Measurements from ENCODE around the gene CD79A. TPM values are rescaled to one million over a fixed set of nuclear protein-coding genes. Genes with fewer than 3 reads are reported as not detected.

Gene CD79A
- polyA plus RNA-seq, 3 donors = 1.9 to 2.7 (median 2.1) TPM

DNA sequence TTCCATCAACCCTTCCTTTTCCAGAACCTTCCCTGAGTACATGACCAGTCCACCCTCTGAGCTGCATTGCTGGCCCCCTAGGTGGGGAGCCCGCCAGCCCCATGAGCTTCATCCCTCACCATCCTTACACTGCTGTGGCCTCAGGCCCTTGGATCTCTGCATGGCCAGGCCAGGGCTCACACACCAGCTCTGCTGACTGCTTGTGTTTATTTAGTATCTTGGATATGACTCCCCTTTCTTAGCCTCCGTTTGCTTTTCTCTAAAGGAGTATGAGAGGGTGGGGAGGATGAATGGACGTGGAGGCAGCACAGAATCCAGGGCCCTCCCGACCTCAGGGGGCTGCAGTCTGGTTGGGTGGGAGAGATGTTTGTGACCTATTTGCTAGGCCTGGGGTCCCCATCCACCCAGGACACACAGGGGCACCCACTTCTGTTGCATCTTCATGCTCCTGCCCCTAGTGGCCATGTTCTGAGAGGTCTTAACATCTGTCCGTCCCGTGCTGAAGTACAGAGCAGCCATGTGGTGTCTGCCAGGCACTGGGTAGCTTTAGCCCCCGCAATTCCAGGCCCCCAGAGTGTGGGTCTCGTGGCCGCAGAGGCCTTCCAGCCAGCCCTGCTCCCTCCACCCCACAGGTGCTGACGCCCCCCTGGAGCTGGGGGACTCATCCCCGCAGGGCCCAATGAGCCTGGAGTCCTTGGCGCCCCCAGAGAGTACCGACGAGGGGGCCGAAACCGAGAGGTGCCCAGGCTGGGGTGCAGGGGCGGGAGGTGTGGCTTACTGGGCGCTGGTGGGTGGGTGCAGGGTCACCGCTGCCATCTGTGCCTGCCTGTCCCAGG is 18.9 kb downstream of the CD79A start:
- no peaks in the 10 kb centered on the region for H3K4me1 ChIP-seq (ENCODE audit: control insufficient read depth in 1 of 2, insufficient read depth in 2 of 2, low read length in 2 of 2)
- no peak overlapping the region for H3K27ac ChIP-seq (ENCODE audit: low read depth in 1 of 2, low read length in 2 of 2)
- H3K27me3 ChIP-seq (ENCODE audit: control insufficient read depth in 2 of 2, insufficient read depth in 2 of 2, low read length in 2 of 2) = no peaks in the 10 kb centered on the region
- H3K9me3 ChIP-seq (replicated peaks in 1 of 2; ENCODE audit: control insufficient read depth in 1 of 2, insufficient read depth in 1 of 2, low read length in 2 of 2) = no peaks in the 10 kb centered on the region
- Mint-ChIP-seq H3K36me3 (peaks cover 65 to 89% of the 10 kb centered on the region in 2 donors), H3K4me3 (no peak overlapping the region), H3K4me1 (peaks cover 3% of the 10 kb centered on the region), H3K27me3 (ENCODE audit: low read depth in 3 of 3) (peaks cover 0 to 2% (median 0%) of the 10 kb centered on the region in 3 donors), H3K9me3 (peaks cover 0 to 2% (median 0%) of the 10 kb centered on the region in 7 donors), H3K27ac (peak overlapping the region in 2 of 7 donors; percentile 27 to 73)
- H3K36me3 ChIP-seq (replicated peaks in 1 of 2; ENCODE audit: control insufficient read depth in 1 of 2, insufficient read depth in 2 of 2, low read length in 2 of 2) = peaks cover 81 to 92% of the 10 kb centered on the region in 2 donors
- H2AFZ ChIP-seq (ENCODE audit: insufficient read depth, low read depth, low read length, poor library complexity, severe bottlenecking) = no peak overlapping the region
- peaks cover 45% of the 10 kb centered on the region for H3K79me2 ChIP-seq (ENCODE audit: insufficient read depth, low read length)
- intact Hi-C loops (cut with micrococcal nuclease) = no loop called here
- no peak overlapping the region for H3K4me2 ChIP-seq (replicated peaks; ENCODE audit: extremely low read depth, low read length, poor library complexity, severe bottlenecking)
- H4K20me1 ChIP-seq (ENCODE audit: insufficient read depth, low read length) = peaks cover 98% of the 10 kb centered on the region
- TF ChIP-seq, protein P1, sequence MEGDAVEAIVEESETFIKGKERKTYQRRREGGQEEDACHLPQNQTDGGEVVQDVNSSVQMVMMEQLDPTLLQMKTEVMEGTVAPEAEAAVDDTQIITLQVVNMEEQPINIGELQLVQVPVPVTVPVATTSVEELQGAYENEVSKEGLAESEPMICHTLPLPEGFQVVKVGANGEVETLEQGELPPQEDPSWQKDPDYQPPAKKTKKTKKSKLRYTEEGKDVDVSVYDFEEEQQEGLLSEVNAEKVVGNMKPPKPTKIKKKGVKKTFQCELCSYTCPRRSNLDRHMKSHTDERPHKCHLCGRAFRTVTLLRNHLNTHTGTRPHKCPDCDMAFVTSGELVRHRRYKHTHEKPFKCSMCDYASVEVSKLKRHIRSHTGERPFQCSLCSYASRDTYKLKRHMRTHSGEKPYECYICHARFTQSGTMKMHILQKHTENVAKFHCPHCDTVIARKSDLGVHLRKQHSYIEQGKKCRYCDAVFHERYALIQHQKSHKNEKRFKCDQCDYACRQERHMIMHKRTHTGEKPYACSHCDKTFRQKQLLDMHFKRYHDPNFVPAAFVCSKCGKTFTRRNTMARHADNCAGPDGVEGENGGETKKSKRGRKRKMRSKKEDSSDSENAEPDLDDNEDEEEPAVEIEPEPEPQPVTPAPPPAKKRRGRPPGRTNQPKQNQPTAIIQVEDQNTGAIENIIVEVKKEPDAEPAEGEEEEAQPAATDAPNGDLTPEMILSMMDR (IDR thresholded peaks at IDR 0.05) = no peak
- 83% methylated on average over 5 of the region's 19 CpGs for WGBS (ENCODE audit: insufficient coverage)
- no peak for DNase-seq
- no peak overlapping the region for H3K9ac ChIP-seq (ENCODE audit: insufficient read depth, low read length, poor library complexity, severe bottlenecking)
- no peak overlapping the region for H3K4me3 ChIP-seq (replicated peaks in 1 of 3; ENCODE audit: low read depth in 2 of 3, low read length in 3 of 3)

DNA sequence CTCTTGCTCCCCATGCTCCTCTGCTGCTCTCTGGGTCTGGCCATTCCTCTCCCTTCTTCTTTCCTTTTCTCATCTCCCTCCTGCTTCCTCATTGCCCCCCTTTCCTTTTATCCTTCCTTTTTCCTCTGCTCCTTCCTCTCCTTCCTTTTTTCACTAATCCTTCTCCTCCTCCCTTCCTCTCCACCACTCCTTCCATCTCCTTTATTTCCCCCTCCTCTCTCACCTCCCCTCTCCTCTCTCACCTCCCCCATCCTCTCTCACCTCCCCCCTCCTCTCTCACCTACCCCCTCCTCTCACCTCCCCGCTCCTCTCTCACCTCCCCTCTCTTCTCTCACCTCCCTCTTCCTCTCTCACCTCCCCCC is 19.5 kb downstream of the CD79A start:
- peaks cover 0 to 2% (median 0%) of the 10 kb centered on the region in 7 donors for H3K9me3 Mint-ChIP-seq
- H3K27me3 ChIP-seq (ENCODE audit: control insufficient read depth in 2 of 2, insufficient read depth in 2 of 2, low read length in 2 of 2) = no peaks in the 10 kb centered on the region
- H3K27ac Mint-ChIP-seq = peak overlapping the region in 2 of 7 donors; percentile 16 to 73
- H3K4me3 ChIP-seq (replicated peaks in 1 of 3; ENCODE audit: low read depth in 2 of 3, low read length in 3 of 3) = no peak overlapping the region
- H3K27ac ChIP-seq (ENCODE audit: low read depth in 1 of 2, low read length in 2 of 2) = no peak overlapping the region
- H3K4me2 ChIP-seq (replicated peaks; ENCODE audit: extremely low read depth, low read length, poor library complexity, severe bottlenecking) = no peak overlapping the region
- no peaks in the 10 kb centered on the region for H3K4me1 ChIP-seq (ENCODE audit: control insufficient read depth in 1 of 2, insufficient read depth in 2 of 2, low read length in 2 of 2)
- H3K27me3 Mint-ChIP-seq (ENCODE audit: low read depth in 3 of 3) = peaks cover 0 to 2% (median 0%) of the 10 kb centered on the region in 3 donors
- peaks cover 40% of the 10 kb centered on the region for H3K79me2 ChIP-seq (ENCODE audit: insufficient read depth, low read length)
- WGBS (ENCODE audit: insufficient coverage) = no CpG with 5 or more reads among the region's 1 CpG
- peaks cover 1% of the 10 kb centered on the region for H3K4me1 Mint-ChIP-seq
- no peak overlapping the region for H3K9ac ChIP-seq (ENCODE audit: insufficient read depth, low read length, poor library complexity, severe bottlenecking)
- H3K9me3 ChIP-seq (replicated peaks in 1 of 2; ENCODE audit: control insufficient read depth in 1 of 2, insufficient read depth in 1 of 2, low read length in 2 of 2) = no peaks in the 10 kb centered on the region
- peaks cover 98% of the 10 kb centered on the region for H4K20me1 ChIP-seq (ENCODE audit: insufficient read depth, low read length)
- no peak overlapping the region for H2AFZ ChIP-seq (ENCODE audit: insufficient read depth, low read depth, low read length, poor library complexity, severe bottlenecking)
- peaks cover 84 to 92% of the 10 kb centered on the region in 2 donors for H3K36me3 ChIP-seq (replicated peaks in 1 of 2; ENCODE audit: control insufficient read depth in 1 of 2, insufficient read depth in 2 of 2, low read length in 2 of 2)
- peaks cover 66 to 89% of the 10 kb centered on the region in 2 donors for H3K36me3 Mint-ChIP-seq
- no peak for DNase-seq
- TF ChIP-seq, protein P1 (IDR thresholded peaks at IDR 0.05) = no peak
- intact Hi-C loops (cut with micrococcal nuclease) = no loop called here
- H3K4me3 Mint-ChIP-seq = no peak overlapping the region

Measured in CD14-positive monocyte (primary cell).